Lower leg skin (tissue), 3 donors: ENCODE data around the gene SLC30A3.

Source experiments
- POLR2A ChIP-seq, 2 donors: fragments of 450-650 bp; IDR thresholded peaks; one replicate each; pipeline ENCODE4 v1.6.1; 2016 to 2017; ENCODE audit warnings: antibody characterized with exemption in 2 of 2, mild to moderate bottlenecking in 1 of 2, moderate library complexity in 1 of 2
- TF ChIP-seq, protein P1 (sequence below), 3 donors: fragments of 450-650 bp; IDR thresholded peaks; one replicate each; pipeline ENCODE4 v1.5.1; 2016; ENCODE audit warnings: antibody characterized with exemption in 3 of 3, mild to moderate bottlenecking in 3 of 3, moderate library complexity in 2 of 3

DNA sequence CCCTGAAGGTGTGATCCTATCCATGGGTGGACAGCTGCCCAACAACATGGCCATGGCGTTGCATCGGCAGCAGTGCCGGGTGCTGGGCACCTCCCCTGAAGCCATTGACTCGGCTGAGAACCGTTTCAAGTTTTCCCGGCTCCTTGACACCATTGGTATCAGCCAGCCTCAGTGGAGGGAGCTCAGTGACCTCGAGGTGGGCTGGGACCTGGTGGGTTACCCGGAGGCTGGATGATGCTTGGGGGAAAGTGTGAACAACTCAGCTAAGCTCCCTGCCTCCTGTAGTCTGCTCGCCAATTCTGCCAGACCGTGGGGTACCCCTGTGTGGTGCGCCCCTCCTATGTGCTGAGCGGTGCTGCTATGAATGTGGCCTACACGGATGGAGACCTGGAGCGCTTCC lies 29.5 kb downstream of the SLC30A3 start:
- TF ChIP-seq, protein P1, sequence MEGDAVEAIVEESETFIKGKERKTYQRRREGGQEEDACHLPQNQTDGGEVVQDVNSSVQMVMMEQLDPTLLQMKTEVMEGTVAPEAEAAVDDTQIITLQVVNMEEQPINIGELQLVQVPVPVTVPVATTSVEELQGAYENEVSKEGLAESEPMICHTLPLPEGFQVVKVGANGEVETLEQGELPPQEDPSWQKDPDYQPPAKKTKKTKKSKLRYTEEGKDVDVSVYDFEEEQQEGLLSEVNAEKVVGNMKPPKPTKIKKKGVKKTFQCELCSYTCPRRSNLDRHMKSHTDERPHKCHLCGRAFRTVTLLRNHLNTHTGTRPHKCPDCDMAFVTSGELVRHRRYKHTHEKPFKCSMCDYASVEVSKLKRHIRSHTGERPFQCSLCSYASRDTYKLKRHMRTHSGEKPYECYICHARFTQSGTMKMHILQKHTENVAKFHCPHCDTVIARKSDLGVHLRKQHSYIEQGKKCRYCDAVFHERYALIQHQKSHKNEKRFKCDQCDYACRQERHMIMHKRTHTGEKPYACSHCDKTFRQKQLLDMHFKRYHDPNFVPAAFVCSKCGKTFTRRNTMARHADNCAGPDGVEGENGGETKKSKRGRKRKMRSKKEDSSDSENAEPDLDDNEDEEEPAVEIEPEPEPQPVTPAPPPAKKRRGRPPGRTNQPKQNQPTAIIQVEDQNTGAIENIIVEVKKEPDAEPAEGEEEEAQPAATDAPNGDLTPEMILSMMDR (IDR thresholded peaks at IDR 0.05): no peak
- TF ChIP-seq POLR2A (IDR thresholded peaks at IDR 0.05): no peak
